AG04450 (cell line): ENCODE measurements around the gene VWA1. TPM values are rescaled to one million over a fixed set of nuclear protein-coding genes. Genes with fewer than 3 reads are reported as not detected.
"Not testable (repeated sequence)": the region's sequence is repeated elsewhere in the genome, so short reads cannot be mapped to it uniquely, and the experiment has no call there.

Experiments used
- CTCF ChIA-PET: fragments of 300-600, 350-600 bp; formaldehyde crosslinking; extraction: SDS; loops from one replicate; lab custom pipeline; 2022; ENCODE audit warnings: antibody characterized with exemption, inconsistent platforms; lab: Charles Lee
- POLR2A ChIA-PET: fragments of 350-600 bp; formaldehyde crosslinking; extraction: SDS; loops from one replicate; lab custom pipeline; 2021; ENCODE audit warnings: antibody characterized with exemption, inconsistent platforms; lab: Yijun Ruan, JAX
- DNase-seq: peaks from one replicate; pipeline ENCODE4 v3.0.0-alpha.2; 2011; ENCODE audit warnings: low read depth, low spot score
- H3K27ac ChIP-seq: one replicate; pipeline ENCODE4 v1.5.1; 2012; ENCODE audit warnings: low read depth, low read length, control low read depth
- H3K27me3 ChIP-seq: one replicate; pipeline ENCODE4 v1.6.0; 2012; ENCODE audit warnings: low read length; ENCODE audit not compliant: control insufficient read depth, insufficient read depth
- H3K4me3 ChIP-seq: 2 replicates; pipeline ENCODE4 v1.5.1; 2011; ENCODE audit warnings: mild to moderate bottlenecking, low read depth, low read length, control low read depth
- H3K9me3 ChIP-seq: 2 replicates; pipeline ENCODE4 v1.5.1; 2012; ENCODE audit warnings: low read length; ENCODE audit not compliant: control insufficient read depth, insufficient read depth
- CTCF ChIP-seq: IDR thresholded peaks from 2 replicates; pipeline ENCODE4 v1.5.1; 2011; ENCODE audit warnings: low read depth, low read length, control low read depth, inconsistent platforms
- polyA plus RNA-seq: library from polyadenylated mRNA; depleted of rRNA; stranded (reverse); fragments of >200 nt; gene quantifications from 2 replicates; pipeline ENCODE4 v1.2.3, GENCODE V29; 2011

Gene VWA1
- polyA plus RNA-seq, 1 experiment = 3.9 TPM

DNA sequence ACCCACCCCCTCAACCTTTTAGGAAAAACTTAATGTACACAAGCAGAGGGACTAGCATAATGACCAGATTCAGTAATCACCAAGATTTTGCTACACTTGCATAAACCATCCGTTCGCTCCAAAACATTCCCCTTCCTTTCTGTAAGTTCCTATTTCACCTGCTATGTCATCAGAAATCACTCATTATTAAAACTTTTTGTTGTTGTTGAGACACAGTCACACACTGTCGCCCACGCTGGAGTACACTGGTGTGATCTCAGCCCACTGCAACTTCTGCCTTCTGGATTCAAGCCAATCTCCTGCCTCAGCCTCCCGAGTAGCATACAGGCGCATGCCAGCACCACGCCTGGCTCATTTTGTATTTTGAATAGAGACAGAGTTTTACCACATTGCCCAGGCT is 31.8 kb upstream of the VWA1 start:
- no peak for DNase-seq
- no peak for TF ChIP-seq CTCF
- H3K27ac ChIP-seq = no peak overlapping the region
- ChIA-PET POLR2A (no interaction called here), CTCF (no interaction called here)
- H3K9me3 ChIP-seq = no peaks in the 10 kb centered on the region; the same call in 1 of the 2 replicates
- no peaks in the 10 kb centered on the region for H3K27me3 ChIP-seq
- no peak overlapping the region for H3K4me3 ChIP-seq

- no peak for DNase-seq
- Histone ChIP-seq H3K27ac (peak overlapping the region; percentile 11), H3K27me3 (no peaks in the 10 kb centered on the region), H3K4me3 (peak overlapping the region; percentile 81), H3K9me3 (peaks cover 2% of the 10 kb centered on the region; the same call in 1 of the 2 replicates)
- ChIA-PET POLR2A (interaction anchor here (0.9 to 2.0 kb wide), 4 partner anchors 7 to 31 kb away, joined by 3 to 15 read pairs (median 4); partner anchors contain the start of genes AURKAIP1 and CCNL2), CTCF (interaction anchor here (0.9 kb wide), 1 partner anchor 35 kb away, joined by 4 read pairs; no protein-coding TSS in a partner anchor)
- TF ChIP-seq CTCF = no peak
Observed at GRCh38 chr1:1406101-1406820, 29.2 kb upstream of the VWA1 start.

- no peak for TF ChIP-seq CTCF
- Histone ChIP-seq H3K4me3 (peak within 1 kb of the TSS; percentile 81), H3K9me3 (peaks cover 9% of the 10 kb centered on the region), H3K27me3 (no peaks in the 10 kb centered on the region), H3K27ac (peak within 1 kb of the TSS; percentile 11)
- CTCF ChIA-PET = interaction anchor here (0.8 kb wide), 1 partner anchor 22 kb away, joined by 3 read pairs; no protein-coding TSS in a partner anchor
- POLR2A ChIA-PET = interaction anchor here (0.7 to 2.0 kb wide), 7 partner anchors 8 to 34 kb away, joined by 3 to 15 read pairs (median 4); partner anchors contain the start of genes AURKAIP1 and CCNL2
- DNase-seq = peak; percentile 63
Observed at GRCh38 chr1:1406821-1407635, 28.5 kb upstream of the VWA1 start, which contains the start of gene MRPL20. Gene MRPL20, minus strand, starts transcription at chr1:1407293. Its CDS starts 76 bp downstream, at chr1:1407217.

GRCh38 chr1:1407636-1408318 is 27.7 kb upstream of the VWA1 start:
- no peaks in the 10 kb centered on the region for H3K27me3 ChIP-seq
- no peak for TF ChIP-seq CTCF
- H3K4me3 ChIP-seq = peak overlapping the region; percentile 81
- H3K9me3 ChIP-seq = peaks cover 15% of the 10 kb centered on the region
- ChIA-PET POLR2A (interaction anchor here (0.7 to 2.0 kb wide), 5 partner anchors 9 to 34 kb away, joined by 3 to 15 read pairs (median 4); partner anchors contain the start of genes AURKAIP1 and CCNL2), CTCF (interaction anchor here (0.8 kb wide), 1 partner anchor 21 kb away, joined by 3 read pairs; no protein-coding TSS in a partner anchor)
- DNase-seq = no peak
- H3K27ac ChIP-seq = no peak overlapping the region

DNA sequence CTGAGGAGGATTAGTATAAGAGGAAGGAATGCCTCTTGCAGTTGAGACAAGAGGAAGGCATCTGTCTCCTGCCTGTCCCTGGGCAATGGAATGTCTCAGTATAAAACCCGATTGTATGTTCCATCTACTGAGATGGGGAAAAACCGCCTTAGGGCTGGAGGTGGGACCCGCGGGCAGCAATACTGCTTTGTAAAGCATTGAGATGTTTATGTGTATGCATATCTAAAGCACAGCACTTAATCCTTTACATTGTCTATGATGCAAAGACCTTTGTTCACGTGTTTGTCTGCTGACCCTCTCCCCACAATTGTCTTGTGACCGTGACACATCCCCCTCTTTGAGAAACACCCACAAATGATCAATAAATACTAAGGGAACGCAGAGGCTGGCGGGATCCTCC is 25.3 kb upstream of the VWA1 start:
- POLR2A ChIA-PET, CTCF ChIA-PET, H3K27me3 ChIP-seq, H3K4me3 ChIP-seq, DNase-seq, H3K27ac ChIP-seq: not testable (repeated sequence)
- peaks cover 15% of the 10 kb centered on the region for H3K9me3 ChIP-seq
